ENCODE data around the gene BCL2L12.
A peak's percentile ranks its signal among the peaks of the same experiment; 100 is the strongest.

Gene BCL2L12

GRCh38 chr19:49660338-49660961 lies 5.3 kb upstream of the BCL2L12 start:
- FAIRE-seq, result no peak

GRCh38 chr19:49662011-49662410 lies 3.7 kb upstream of the BCL2L12 start:
- no peak for FAIRE-seq
- DNase-seq (ENCODE audit: extremely low spot score, insufficient read length, low read depth), result no peak

More at GRCh38 chr19:49660338-49660961, 5.3 kb upstream of the BCL2L12 start:
- DNase-seq (ENCODE audit: extremely low spot score, insufficient read length, low read depth), result no peak

DNA sequence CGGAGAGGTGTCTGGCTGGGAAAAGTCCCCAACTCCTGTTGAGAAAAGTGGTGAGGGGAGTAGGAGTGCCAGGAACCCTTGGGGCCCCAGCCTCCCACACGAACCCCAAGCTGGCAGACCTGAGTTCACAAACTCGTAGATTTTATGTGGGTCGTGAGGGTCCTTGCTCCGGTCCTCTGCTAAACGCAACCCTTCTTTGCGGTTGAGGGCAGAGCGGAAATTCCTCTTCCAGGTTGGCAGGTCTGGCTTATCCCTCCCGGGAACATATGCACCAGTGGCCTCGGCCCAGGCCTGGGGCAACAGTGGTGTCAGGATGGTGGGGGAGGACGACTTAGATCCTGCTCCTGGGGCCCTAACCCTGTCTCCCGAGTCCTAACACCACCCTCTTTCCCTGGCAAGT lies 2.5 kb upstream of the BCL2L12 start:
- DNase-seq (ENCODE audit: extremely low spot score, insufficient read length, low read depth), result no peak
- no peak for FAIRE-seq

GRCh38 chr19:49664171-49665035 lies 1.3 kb upstream of the BCL2L12 start:
- DNase-seq (ENCODE audit: extremely low spot score, insufficient read length, low read depth) (peak; percentile 68), FAIRE-seq (no peak)

DNA sequence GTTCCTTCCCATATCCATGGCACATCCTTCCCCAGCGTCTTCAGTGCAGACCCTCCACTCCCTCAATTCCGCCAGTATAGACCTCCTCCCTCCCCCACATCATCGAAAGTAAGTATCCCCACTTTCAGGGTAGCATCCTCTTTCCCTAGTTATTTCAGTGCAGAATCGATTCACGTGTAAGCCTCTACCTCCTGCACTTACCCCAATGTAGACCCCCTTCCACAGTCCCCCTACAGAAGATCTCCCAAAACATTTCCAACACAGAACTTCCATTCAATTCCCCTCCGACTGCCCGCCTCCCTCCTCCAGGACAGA lies 740 bp upstream of the BCL2L12 start:
- FAIRE-seq, result no peak
- no peak for DNase-seq (ENCODE audit: extremely low spot score, insufficient read length, low read depth)

DNA sequence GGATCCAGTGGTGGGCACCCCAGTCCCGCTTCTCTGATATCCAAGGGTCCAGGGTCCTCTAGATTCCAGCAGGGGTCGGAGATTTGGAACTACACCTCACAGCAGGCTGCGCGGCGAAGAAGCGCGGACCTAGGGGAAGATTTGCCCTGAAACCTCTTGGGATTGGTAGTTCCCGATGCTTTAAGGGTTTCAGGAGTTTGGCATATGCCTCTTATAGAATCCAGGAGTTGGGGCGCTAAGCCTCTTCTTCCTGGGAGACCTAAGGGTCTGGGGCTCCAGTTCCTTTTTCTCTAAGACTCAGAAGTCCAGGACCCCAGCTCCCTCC lies 349 bp downstream of the BCL2L12 start:
- DNase-seq (ENCODE audit: extremely low spot score, insufficient read length, low read depth) (no peak), FAIRE-seq (no peak)

GRCh38 chr19:49667473-49667872 lies 1.7 kb downstream of the BCL2L12 start:
- no peak for FAIRE-seq
- DNase-seq (ENCODE audit: extremely low spot score, insufficient read length, low read depth), result no peak

- DNase-seq (ENCODE audit: extremely low spot score, insufficient read length, low read depth) (no peak), FAIRE-seq (no peak)
Measured at GRCh38 chr19:49669516-49669915, 3.8 kb downstream of the BCL2L12 start.

GRCh38 chr19:49672131-49672919 lies 6.6 kb downstream of the BCL2L12 start:
- DNase-seq (ENCODE audit: extremely low spot score, insufficient read length, low read depth) (peak; percentile 70), FAIRE-seq (peak; percentile 85)

- no peak for FAIRE-seq
- no peak for DNase-seq (ENCODE audit: extremely low spot score, insufficient read length, low read depth)
Measured at GRCh38 chr19:49676136-49676783, 10.5 kb downstream of the BCL2L12 start.

GRCh38 chr19:49676784-49677230 lies 11.1 kb downstream of the BCL2L12 start:
- FAIRE-seq, result peak; percentile 100
- DNase-seq (ENCODE audit: extremely low spot score, insufficient read length, low read depth), result peak; percentile 90

- FAIRE-seq, result peak; percentile 35
- DNase-seq (ENCODE audit: extremely low spot score, insufficient read length, low read depth), result no peak
Measured at GRCh38 chr19:49677231-49677900, 11.6 kb downstream of the BCL2L12 start, which contains the start of gene PRMT1. Gene PRMT1 (plus strand): TSS chr19:49677271. CDS start chr19:49677281, 10 bp downstream.

DNA sequence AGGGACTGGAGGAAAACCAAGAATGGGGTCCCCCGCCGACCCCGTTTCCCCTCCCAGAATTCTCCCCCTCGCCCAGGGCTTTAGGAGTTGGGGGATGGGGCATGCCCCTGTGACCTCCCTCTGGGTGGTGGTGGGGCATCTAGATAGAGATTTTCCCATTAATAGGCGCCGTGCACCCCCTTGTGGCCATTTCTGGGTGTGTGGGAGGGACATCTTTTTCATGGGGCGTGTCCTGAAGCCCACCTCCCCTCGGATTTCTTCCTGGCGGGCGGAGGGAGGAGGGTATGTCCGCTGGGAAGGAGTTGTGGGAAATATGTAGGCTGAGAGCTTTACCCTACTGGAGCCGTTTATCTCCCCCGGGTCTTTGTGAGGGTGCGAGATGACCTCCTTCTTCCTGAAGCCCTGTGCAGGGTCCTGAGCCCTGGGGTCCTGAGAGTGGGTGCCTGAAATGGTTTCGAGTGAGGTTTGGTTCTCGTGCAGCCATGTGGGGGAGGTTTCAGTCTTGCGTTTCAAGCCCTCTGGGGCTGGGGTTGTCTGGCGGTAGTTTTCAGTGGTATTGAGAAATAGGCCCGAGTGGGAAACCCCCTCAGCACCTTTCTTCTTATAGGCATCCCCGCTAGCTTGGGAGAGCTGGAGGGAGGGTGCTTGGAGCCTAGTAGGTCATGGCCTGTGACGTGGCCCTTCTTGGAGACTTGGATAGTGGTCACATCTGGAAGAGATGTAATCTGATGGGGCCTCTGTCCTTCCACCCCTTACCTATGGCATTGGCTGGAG lies 12.4 kb downstream of the BCL2L12 start:
- FAIRE-seq (peak; percentile 80), DNase-seq (ENCODE audit: extremely low spot score, insufficient read length, low read depth) (no peak)

- DNase-seq (ENCODE audit: extremely low spot score, insufficient read length, low read depth) (no peak), FAIRE-seq (no peak)
Measured at GRCh38 chr19:49678985-49679770, 13.4 kb downstream of the BCL2L12 start.

DNA sequence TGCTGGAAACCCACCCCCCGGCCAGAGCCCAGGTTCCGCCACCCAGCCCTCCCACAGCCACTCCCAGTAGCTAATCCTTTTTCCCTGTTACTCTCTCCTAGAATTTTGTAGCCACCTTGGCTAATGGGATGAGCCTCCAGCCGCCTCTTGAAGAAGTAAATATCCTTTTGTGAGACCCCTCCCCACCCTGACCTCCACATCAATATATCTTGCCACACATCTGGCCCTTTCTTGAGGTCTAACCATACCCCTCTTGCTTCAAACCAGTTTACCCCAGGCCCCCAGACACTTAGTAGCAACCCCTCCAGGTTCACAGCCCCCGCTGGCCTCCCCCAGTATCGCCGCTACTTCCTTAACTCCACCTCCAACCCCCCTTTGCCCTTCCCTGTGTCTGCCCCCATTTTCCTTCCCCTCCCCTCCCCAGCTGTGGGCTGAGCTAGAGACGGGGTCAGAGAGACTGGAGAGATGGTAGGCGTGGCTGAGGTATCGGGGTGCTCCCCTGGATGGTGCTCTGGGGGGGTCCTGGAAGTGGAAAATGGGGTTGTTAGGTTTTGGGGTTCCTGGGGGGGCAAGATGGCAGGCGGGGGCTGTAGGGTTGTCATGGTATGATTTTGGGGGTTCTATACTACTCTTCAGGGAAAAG lies 14.2 kb downstream of the BCL2L12 start:
- FAIRE-seq (no peak), DNase-seq (ENCODE audit: extremely low spot score, insufficient read length, low read depth) (no peak)

DNA sequence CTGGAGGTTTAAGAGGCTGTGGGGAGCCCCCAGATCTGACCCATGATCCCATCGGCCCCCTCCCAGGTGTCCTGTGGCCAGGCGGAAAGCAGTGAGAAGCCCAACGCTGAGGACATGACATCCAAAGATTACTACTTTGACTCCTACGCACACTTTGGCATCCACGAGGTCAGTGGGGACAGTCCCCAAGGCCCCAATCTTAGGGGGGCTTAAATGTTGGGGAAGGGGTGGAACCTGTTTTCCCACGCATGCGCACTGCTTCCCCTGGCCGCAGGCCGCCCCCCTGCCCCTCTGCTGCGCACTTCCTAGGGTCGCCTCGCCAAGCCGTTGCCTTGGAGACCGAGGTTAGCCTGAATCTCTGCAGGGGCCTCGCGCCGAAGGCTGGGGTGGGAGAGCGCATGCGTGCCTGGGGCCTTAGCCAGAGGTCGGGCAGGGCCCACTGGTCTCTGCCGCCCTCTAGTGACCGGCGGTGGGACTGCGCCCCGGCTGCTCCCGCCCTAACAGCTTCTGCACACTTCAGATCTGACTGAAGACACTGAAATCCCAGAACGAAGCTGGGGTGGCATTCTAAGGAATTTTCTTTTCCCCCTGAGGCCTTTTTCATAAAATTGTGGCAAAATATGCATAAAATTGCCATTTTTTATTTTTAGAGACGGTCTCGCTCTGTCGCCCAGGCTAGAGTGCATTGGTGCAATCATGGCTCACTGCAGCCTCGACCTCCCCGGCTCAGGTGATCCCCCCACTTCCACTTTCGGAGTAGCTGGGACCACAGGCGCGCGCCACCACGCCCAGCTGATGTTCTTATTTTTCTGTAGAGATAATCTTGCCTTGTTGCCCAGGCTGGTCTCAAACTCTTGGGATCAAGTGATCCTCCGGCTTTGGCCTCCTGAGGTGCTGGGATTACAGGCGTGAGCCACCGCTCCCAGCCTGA lies 15.0 kb downstream of the BCL2L12 start:
- FAIRE-seq, result peak; percentile 87
- peak; percentile 83 for DNase-seq (ENCODE audit: extremely low spot score, insufficient read length, low read depth)

DNA sequence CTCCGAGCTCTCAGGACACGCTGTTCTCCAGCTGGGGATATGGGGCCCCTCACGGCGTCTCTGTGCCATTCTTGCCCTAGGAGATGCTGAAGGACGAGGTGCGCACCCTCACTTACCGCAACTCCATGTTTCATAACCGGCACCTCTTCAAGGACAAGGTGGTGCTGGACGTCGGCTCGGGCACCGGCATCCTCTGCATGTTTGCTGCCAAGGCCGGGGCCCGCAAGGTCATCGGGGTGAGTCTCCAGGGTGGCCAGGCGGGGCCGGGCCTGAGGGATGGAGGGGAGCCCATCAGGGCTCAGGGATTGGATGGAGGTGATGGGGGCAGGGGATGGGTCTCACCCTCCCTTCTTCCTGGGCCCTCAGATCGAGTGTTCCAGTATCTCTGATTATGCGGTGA lies 16.1 kb downstream of the BCL2L12 start:
- no peak for FAIRE-seq

More for the DNA sequence above, 16.1 kb downstream of the BCL2L12 start:
- DNase-seq (ENCODE audit: extremely low spot score, insufficient read length, low read depth), result no peak

All from GM18507 (cell line).